ENCODE data around the gene ENTHD1. TPM values are rescaled to one million over a fixed set of nuclear protein-coding genes. Genes with fewer than 3 reads are reported as not detected.

ENTHD1 gene
- total RNA-seq, 2 experiments from 2014 or later, result 0.07 to 0.21 TPM

- H3K9me3 Mint-ChIP-seq, result no peaks in the 10 kb centered on the region
- H3K36me3 Mint-ChIP-seq (ENCODE audit: low read depth), result no peaks in the 10 kb centered on the region
- no peaks in the 10 kb centered on the region for H3K4me1 Mint-ChIP-seq
- peaks cover 9% of the 10 kb centered on the region for H3K27me3 Mint-ChIP-seq
- H3K4me3 Mint-ChIP-seq, result no peak overlapping the region
- DNase-seq, result no peak
- CTCF ChIA-PET, result no interaction called here
- H3K27ac Mint-ChIP-seq, result no peak overlapping the region
- POLR2A ChIA-PET, result no interaction called here
Measured at GRCh38 chr22:39729141-39729934, 164.2 kb downstream of the ENTHD1 start.

GRCh38 chr22:39728236-39728860 lies 165.2 kb downstream of the ENTHD1 start:
- ChIA-PET POLR2A (no interaction called here), CTCF (interaction anchor here (0.6 kb wide), 1 partner anchor 1329 kb away, joined by 3 read pairs; no protein-coding TSS in a partner anchor)
- Mint-ChIP-seq H3K4me3 (no peak overlapping the region), H3K4me1 (no peaks in the 10 kb centered on the region), H3K36me3 (ENCODE audit: low read depth) (no peaks in the 10 kb centered on the region), H3K27ac (no peak overlapping the region), H3K9me3 (no peaks in the 10 kb centered on the region), H3K27me3 (peaks cover 7% of the 10 kb centered on the region)
- no peak for DNase-seq

DNA sequence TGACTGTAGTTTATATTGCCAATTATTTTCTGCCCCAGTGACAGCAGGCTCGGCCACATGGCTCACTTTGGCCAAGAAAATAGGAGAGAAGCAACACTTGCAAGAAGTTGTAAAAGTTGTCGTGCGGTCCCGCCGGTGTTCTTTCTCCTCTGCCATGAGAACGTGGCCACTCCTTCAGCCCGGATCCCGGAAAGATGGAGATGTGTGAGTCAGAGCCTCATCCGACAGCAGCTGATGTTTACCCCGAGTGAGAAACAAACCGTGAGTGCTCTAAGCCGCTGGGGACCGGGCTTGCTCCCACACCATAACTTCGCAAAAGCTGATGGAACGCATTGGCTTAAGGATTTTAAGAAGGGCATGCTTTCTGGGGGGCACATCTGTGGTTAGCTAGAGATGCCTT lies 166.0 kb downstream of the ENTHD1 start:
- H3K36me3 Mint-ChIP-seq (ENCODE audit: low read depth), result no peaks in the 10 kb centered on the region
- H3K27me3 Mint-ChIP-seq, result peaks cover 7% of the 10 kb centered on the region
- H3K4me3 Mint-ChIP-seq, result no peak overlapping the region
- ChIA-PET CTCF (interaction anchor here (0.5 to 1.1 kb wide), 2 partner anchors 25 to 1879 kb away, joined by 3 read pairs; no protein-coding TSS in a partner anchor), POLR2A (no interaction called here)
- no peak overlapping the region for H3K27ac Mint-ChIP-seq
- H3K4me1 Mint-ChIP-seq, result peaks cover 3% of the 10 kb centered on the region
- H3K9me3 Mint-ChIP-seq, result no peaks in the 10 kb centered on the region
- DNase-seq, result no peak

- Mint-ChIP-seq H3K36me3 (ENCODE audit: low read depth) (no peaks in the 10 kb centered on the region), H3K27me3 (peaks cover 11% of the 10 kb centered on the region), H3K4me1 (peaks cover 15% of the 10 kb centered on the region), H3K27ac (no peak overlapping the region), H3K9me3 (peaks cover 4% of the 10 kb centered on the region), H3K4me3 (no peak overlapping the region)
- POLR2A ChIA-PET, result no interaction called here
- no peak for DNase-seq
- CTCF ChIA-PET, result no interaction called here
Measured at GRCh38 chr22:39725351-39726035, 168.1 kb downstream of the ENTHD1 start.

DNA sequence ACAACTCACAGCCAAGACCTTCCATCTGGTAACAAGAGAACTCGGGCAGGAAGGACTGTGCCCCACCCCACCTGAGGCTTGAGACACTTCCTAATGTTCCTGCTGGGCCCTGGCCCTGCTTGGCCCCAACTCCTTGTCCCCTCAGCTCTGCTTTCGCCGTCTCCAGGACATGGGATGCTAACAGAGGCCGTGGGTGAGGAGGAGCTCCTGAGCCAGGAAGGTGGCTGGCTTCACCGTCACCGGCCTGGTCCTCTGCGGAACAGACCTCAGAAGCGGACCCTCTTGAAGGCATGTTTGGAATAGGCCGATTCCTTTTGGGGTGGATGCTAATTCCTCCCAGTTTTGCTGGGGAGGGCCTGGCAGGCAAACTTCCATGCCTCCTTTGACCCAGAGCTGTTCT lies 168.7 kb downstream of the ENTHD1 start:
- ChIA-PET POLR2A (no interaction called here), CTCF (no interaction called here)
- DNase-seq, result no peak
- H3K9me3 Mint-ChIP-seq, result peaks cover 4% of the 10 kb centered on the region
- H3K4me3 Mint-ChIP-seq, result no peak overlapping the region
- no peaks in the 10 kb centered on the region for H3K36me3 Mint-ChIP-seq (ENCODE audit: low read depth)
- no peak overlapping the region for H3K27ac Mint-ChIP-seq
- H3K27me3 Mint-ChIP-seq, result peaks cover 12% of the 10 kb centered on the region
- peaks cover 15% of the 10 kb centered on the region for H3K4me1 Mint-ChIP-seq

- DNase-seq, result no peak
- peaks cover 12% of the 10 kb centered on the region for H3K27me3 Mint-ChIP-seq
- CTCF ChIA-PET, result no interaction called here
Measured at GRCh38 chr22:39724390-39724789, 169.2 kb downstream of the ENTHD1 start.

DNA sequence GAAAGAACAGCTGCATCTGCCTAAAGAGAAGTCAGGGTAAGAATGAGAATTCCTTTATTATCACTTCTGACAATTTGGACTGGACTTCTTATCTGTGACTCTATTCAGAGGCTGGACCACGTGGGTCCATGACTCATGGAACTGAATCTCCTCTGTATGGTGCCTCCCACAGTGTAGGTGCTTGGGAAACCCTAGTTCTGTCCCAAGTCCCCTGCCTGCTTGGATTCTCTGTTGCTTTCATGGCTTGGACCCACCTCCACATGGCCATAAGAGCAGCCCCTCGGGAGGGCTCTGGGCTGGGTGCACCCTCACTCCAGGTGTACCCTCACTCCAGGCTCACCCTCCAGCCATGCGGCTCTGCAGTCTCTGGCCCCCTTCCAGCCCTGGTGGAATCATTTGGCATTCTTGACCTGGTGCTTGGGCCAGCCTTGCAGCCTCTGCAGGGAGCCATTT lies 169.6 kb downstream of the ENTHD1 start:
- H3K36me3 Mint-ChIP-seq (ENCODE audit: low read depth), result no peaks in the 10 kb centered on the region
- H3K9me3 Mint-ChIP-seq, result peaks cover 4% of the 10 kb centered on the region
- ChIA-PET POLR2A (no interaction called here), CTCF (no interaction called here)
- no peak overlapping the region for H3K27ac Mint-ChIP-seq
- DNase-seq, result no peak
- peaks cover 12% of the 10 kb centered on the region for H3K27me3 Mint-ChIP-seq
- peaks cover 22% of the 10 kb centered on the region for H3K4me1 Mint-ChIP-seq
- H3K4me3 Mint-ChIP-seq, result no peak overlapping the region

More at GRCh38 chr22:39724390-39724789, 169.2 kb downstream of the ENTHD1 start:
- H3K27ac Mint-ChIP-seq, result no peak overlapping the region
- H3K4me3 Mint-ChIP-seq, result no peak overlapping the region
- peaks cover 4% of the 10 kb centered on the region for H3K9me3 Mint-ChIP-seq
- POLR2A ChIA-PET, result no interaction called here
- H3K4me1 Mint-ChIP-seq, result peaks cover 18% of the 10 kb centered on the region
- no peaks in the 10 kb centered on the region for H3K36me3 Mint-ChIP-seq (ENCODE audit: low read depth)

DNA sequence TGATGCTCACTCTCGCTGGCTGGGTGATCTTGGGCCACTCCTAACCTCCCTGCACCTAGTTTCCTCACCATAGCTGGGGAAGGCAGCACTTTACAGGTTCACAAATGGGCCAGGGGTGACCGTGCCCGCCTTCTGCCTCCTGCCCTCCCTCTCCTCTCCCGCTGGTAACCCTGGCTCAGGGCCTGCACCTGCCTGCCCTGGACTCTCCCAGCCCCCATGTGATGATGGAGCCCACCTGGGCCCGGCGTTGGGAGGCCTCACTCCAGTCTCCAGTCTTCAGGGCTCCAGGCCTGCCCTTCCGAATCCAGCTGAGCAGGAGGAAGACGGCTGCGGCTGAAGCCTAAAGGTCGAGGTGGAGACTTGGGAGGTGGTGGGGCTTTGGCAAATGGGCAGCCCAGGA lies 170.1 kb downstream of the ENTHD1 start:
- Mint-ChIP-seq H3K9me3 (peaks cover 4% of the 10 kb centered on the region), H3K36me3 (ENCODE audit: low read depth) (no peaks in the 10 kb centered on the region), H3K4me3 (no peak overlapping the region), H3K27ac (no peak overlapping the region), H3K4me1 (peaks cover 23% of the 10 kb centered on the region), H3K27me3 (peaks cover 12% of the 10 kb centered on the region)
- ChIA-PET POLR2A (no interaction called here), CTCF (interaction anchor here (1.0 kb wide), 1 partner anchor 18 kb away, joined by 3 read pairs; no protein-coding TSS in a partner anchor)
- DNase-seq, result no peak

GRCh38 chr22:39722501-39722900 lies 171.1 kb downstream of the ENTHD1 start:
- Mint-ChIP-seq H3K4me3 (no peak overlapping the region), H3K27me3 (peaks cover 12% of the 10 kb centered on the region), H3K4me1 (peaks cover 28% of the 10 kb centered on the region), H3K36me3 (ENCODE audit: low read depth) (no peaks in the 10 kb centered on the region), H3K27ac (no peak overlapping the region), H3K9me3 (peaks cover 4% of the 10 kb centered on the region)
- ChIA-PET POLR2A (no interaction called here), CTCF (interaction anchor here (1.0 kb wide), 1 partner anchor 17 kb away, joined by 3 read pairs; no protein-coding TSS in a partner anchor)
- DNase-seq, result no peak

DNA sequence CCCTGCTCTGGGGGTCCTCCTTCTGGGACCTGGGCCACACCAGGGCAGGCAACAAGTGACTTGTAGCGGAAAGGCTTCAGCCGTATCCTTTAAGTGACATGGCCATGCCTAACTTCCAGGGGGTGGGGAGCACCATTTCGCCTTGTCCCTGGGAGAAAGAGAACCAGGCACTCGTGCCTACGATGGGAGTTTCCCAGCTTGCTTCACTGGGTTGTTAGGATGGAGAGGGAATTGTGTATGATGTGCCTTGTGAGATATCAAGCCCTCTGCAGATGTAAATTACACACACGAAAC lies 171.6 kb downstream of the ENTHD1 start:
- POLR2A ChIA-PET, result no interaction called here
- H3K27ac Mint-ChIP-seq, result no peak overlapping the region
- CTCF ChIA-PET, result interaction anchor here (1.5 kb wide), 1 partner anchor 12 kb away, joined by 4 read pairs; no protein-coding TSS in a partner anchor
- no peaks in the 10 kb centered on the region for H3K36me3 Mint-ChIP-seq (ENCODE audit: low read depth)
- H3K9me3 Mint-ChIP-seq, result peaks cover 4% of the 10 kb centered on the region
- DNase-seq, result no peak
- no peak overlapping the region for H3K4me3 Mint-ChIP-seq
- peaks cover 10% of the 10 kb centered on the region for H3K27me3 Mint-ChIP-seq
- peaks cover 28% of the 10 kb centered on the region for H3K4me1 Mint-ChIP-seq

DNA sequence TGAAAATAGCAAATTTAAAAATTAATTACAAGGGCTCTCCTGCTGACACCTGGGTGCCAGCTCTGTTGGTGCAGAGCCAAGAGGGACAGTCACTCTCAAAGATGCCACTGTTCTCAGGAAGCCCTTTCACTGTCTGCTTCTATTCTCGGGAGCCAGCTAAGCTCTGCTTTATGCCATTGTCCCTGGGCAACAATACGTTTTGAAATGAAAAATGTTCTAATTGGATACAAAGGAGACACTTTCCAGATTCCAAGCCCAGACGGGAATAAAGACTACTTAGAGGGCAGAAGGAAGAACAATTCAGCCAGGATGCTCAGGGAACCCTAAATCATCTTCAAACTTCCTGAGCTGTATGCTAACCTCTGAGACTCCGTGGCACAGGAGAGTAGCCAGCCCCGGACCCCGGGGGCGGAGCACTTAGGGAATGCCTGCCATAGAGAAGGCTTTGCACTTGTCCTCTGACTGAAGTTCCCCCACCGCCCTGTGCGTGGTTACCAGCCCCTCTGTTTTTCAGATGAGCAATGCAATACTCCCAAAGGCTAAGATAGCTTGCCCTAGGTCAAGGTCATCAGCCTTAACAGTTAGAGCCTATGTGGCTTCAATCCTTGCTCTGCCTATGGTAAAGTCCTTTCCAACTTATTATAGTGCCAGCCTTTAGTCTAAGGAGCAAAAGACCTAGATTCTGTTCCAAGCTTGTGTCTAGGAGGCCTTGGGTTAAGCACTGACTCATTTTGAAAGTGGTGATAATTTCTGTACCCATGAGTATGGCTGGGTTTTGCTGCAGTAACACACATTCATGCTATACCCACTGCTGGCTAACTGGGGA lies 172.1 kb downstream of the ENTHD1 start:
- Mint-ChIP-seq H3K27ac (no peak overlapping the region), H3K4me1 (peaks cover 28% of the 10 kb centered on the region), H3K27me3 (peaks cover 7% of the 10 kb centered on the region), H3K36me3 (ENCODE audit: low read depth) (no peaks in the 10 kb centered on the region), H3K4me3 (no peak overlapping the region), H3K9me3 (peaks cover 4% of the 10 kb centered on the region)
- no peak for DNase-seq
- CTCF ChIA-PET, result interaction anchor here (1.5 kb wide), 1 partner anchor 11 kb away, joined by 4 read pairs; no protein-coding TSS in a partner anchor
- POLR2A ChIA-PET, result no interaction called here

GRCh38 chr22:39719559-39720450 lies 173.8 kb downstream of the ENTHD1 start:
- H3K27ac Mint-ChIP-seq, result no peak overlapping the region
- DNase-seq, result no peak
- ChIA-PET CTCF (no interaction called here), POLR2A (no interaction called here)
- peaks cover 28% of the 10 kb centered on the region for H3K4me1 Mint-ChIP-seq
- peaks cover 5% of the 10 kb centered on the region for H3K27me3 Mint-ChIP-seq
- no peaks in the 10 kb centered on the region for H3K36me3 Mint-ChIP-seq (ENCODE audit: low read depth)
- no peak overlapping the region for H3K4me3 Mint-ChIP-seq
- H3K9me3 Mint-ChIP-seq, result peaks cover 4% of the 10 kb centered on the region

Data from activated CD4-positive, alpha-beta T cell treated with anti-CD3 and anti-CD28 coated beads, Interleukin-2, amount 10 ng/mL, durations not matched to agents 7 days and 5 days (primary cell).